ENCODE data around the gene CRISPLD2. TPM values are rescaled to one million over a fixed set of nuclear protein-coding genes. Genes with fewer than 3 reads are reported as not detected.
A peak's percentile ranks its signal among the peaks of the same experiment; 100 is the strongest.

The CRISPLD2 gene
- total and polyA plus RNA-seq, 12 donors = 7.9 to 48.1 (median 15.2) TPM

GRCh38 chr16:84931107-84931494 lies 111.3 kb downstream of the CRISPLD2 start:
- intact Hi-C loops (cut with DNase I) = no loop called here
- Histone ChIP-seq H3K27me3 (no peaks in the 10 kb centered on the region), H3K9me3 (peaks cover 0 to 3% (median 0%) of the 10 kb centered on the region in 11 donors), H3K4me1 (peaks cover 12 to 53% (median 34%) of the 10 kb centered on the region in 9 donors), H3K4me3 (no peak overlapping the region), H3K36me3 (no peaks in the 10 kb centered on the region), H3K27ac (peak overlapping the region in 1 of 10 donors; percentile 92)
- no peak for TF ChIP-seq CTCF (IDR thresholded peaks at IDR 0.05)
- ATAC-seq = no peak
- 85 to 92% methylated on average over 4 of the region's 4 CpGs for WGBS, 2 donors
- no peak for DNase-seq

GRCh38 chr16:84931506-84931905 lies 111.7 kb downstream of the CRISPLD2 start:
- no peak overlapping the region for H3K4me3 ChIP-seq
- TF ChIP-seq CTCF (IDR thresholded peaks at IDR 0.05) = no peak
- no peaks in the 10 kb centered on the region for H3K36me3 ChIP-seq
- DNase-seq = no peak
- peaks cover 12 to 53% (median 34%) of the 10 kb centered on the region in 9 donors for H3K4me1 ChIP-seq
- 93 to 96% methylated on average over 8 of the region's 8 CpGs for WGBS, 2 donors
- H3K9me3 ChIP-seq = peaks cover 0 to 3% (median 0%) of the 10 kb centered on the region in 11 donors
- ATAC-seq = no peak
- intact Hi-C loops (cut with DNase I) = no loop called here
- H3K27ac ChIP-seq = peak overlapping the region in 1 of 10 donors; percentile 92
- H3K27me3 ChIP-seq = no peaks in the 10 kb centered on the region

- H3K4me1 ChIP-seq = peaks cover 9 to 48% (median 31%) of the 10 kb centered on the region in 9 donors
These were observed 112.9 kb downstream of the CRISPLD2 start for GRCh38 chr16:84932681-84933080.

GRCh38 chr16:84933774-84934631 lies 114.2 kb downstream of the CRISPLD2 start:
- H3K4me3 ChIP-seq = no peak overlapping the region
- H3K27me3 ChIP-seq = no peaks in the 10 kb centered on the region
- H3K27ac ChIP-seq = peak overlapping the region; percentile 72 to 92 (median 85)
- H3K9me3 ChIP-seq = peaks cover 0 to 3% (median 0%) of the 10 kb centered on the region in 11 donors
- TF ChIP-seq CTCF (IDR thresholded peaks at IDR 0.05) = no peak
- DNase-seq (peak; percentile 81 to 86), ATAC-seq (peak; percentile 91 to 96 (median 94))
- WGBS, 2 donors = 41 to 45% methylated on average over 29 of the region's 29 CpGs
- intact Hi-C loops (cut with DNase I) = no loop called here
- peaks cover 0 to 35% (median 18%) of the 10 kb centered on the region in 9 donors for H3K4me1 ChIP-seq
- H3K36me3 ChIP-seq = no peaks in the 10 kb centered on the region

More at GRCh38 chr16:84932681-84933080, 112.9 kb downstream of the CRISPLD2 start:
- Histone ChIP-seq H3K27me3 (no peaks in the 10 kb centered on the region), H3K9me3 (peaks cover 0 to 3% (median 0%) of the 10 kb centered on the region in 11 donors), H3K36me3 (no peaks in the 10 kb centered on the region), H3K4me3 (no peak overlapping the region), H3K27ac (peak overlapping the region; percentile 40 to 92 (median 85))
- 76 to 84% methylated on average over 5 of the region's 5 CpGs for WGBS, 2 donors
- no peak for DNase-seq
- intact Hi-C loops (cut with DNase I) = no loop called here
- no peak for TF ChIP-seq CTCF (IDR thresholded peaks at IDR 0.05)
- ATAC-seq = no peak

Data from heart right ventricle (tissue), 16 donors.